GM13976 (cell line): ENCODE results near the gene GABRB3.

Experiments used
- DNase-seq: peaks from one replicate; pipeline ENCODE4 v3.0.0; 2012; ENCODE audit warnings: low spot score
- CTCF ChIP-seq: IDR thresholded peaks from 2 replicates; pipeline ENCODE4 v1.5.1; 2012; ENCODE audit warnings: borderline replicate concordance, mild to moderate bottlenecking; ENCODE audit not compliant: insufficient read depth; ENCODE audit errors: extremely low read depth, missing control alignments, control extremely low read depth
- in situ Hi-C: fragments of 300-500 bp; cut with MboI; formaldehyde crosslinking; loops from one replicate; pipeline ENCODE4 v1.12.0; 2022; ENCODE audit warnings: low sequenced_read_pairs, mixed read lengths, inconsistent platforms; ENCODE audit not compliant: unreplicated experiment

GABRB3 gene

GRCh38 chr15:26564361-26564760 is 208.5 kb downstream of the GABRB3 start:
- no peak for TF ChIP-seq CTCF
- in situ Hi-C loops, result no loop called here
- DNase-seq, result no peak

- no peak for DNase-seq
Measured at GRCh38 chr15:26562336-26562735, 210.5 kb downstream of the GABRB3 start.

GRCh38 chr15:26561896-26562295 is 211.0 kb downstream of the GABRB3 start:
- in situ Hi-C loops, result no loop called here
- TF ChIP-seq CTCF, result no peak
- DNase-seq, result no peak

More at GRCh38 chr15:26562336-26562735, 210.5 kb downstream of the GABRB3 start:
- TF ChIP-seq CTCF, result no peak
- in situ Hi-C loops, result no loop called here

- in situ Hi-C loops, result no loop called here
Measured at GRCh38 chr15:26561130-26561529, 211.7 kb downstream of the GABRB3 start.

GRCh38 chr15:26555898-26556297 is 217.0 kb downstream of the GABRB3 start:
- in situ Hi-C loops, result no loop called here
- no peak for DNase-seq
- no peak for TF ChIP-seq CTCF

More at GRCh38 chr15:26561130-26561529, 211.7 kb downstream of the GABRB3 start:
- DNase-seq, result no peak
- no peak for TF ChIP-seq CTCF

GRCh38 chr15:26551473-26551872 is 221.4 kb downstream of the GABRB3 start:
- in situ Hi-C loops, result no loop called here

More at GRCh38 chr15:26551473-26551872, 221.4 kb downstream of the GABRB3 start:
- no peak for TF ChIP-seq CTCF
- no peak for DNase-seq
